HG02938 (cell line): ENCODE data around the gene PRSS12.
"Not testable (repeated sequence)": the region's sequence is repeated elsewhere in the genome, so short reads cannot be mapped to it uniquely, and the experiment has no call there.

Experiments
- ATAC-seq: cut with Tn5 transposase; IDR thresholded peaks from one replicate; pipeline ENCODE4 v1.9.1; 2021; ENCODE audit warnings: mild to moderate bottlenecking, moderate library complexity; ENCODE audit not compliant: unreplicated experiment

PRSS12 gene

GRCh38 chr4:118325431-118325830 lies 27.4 kb downstream of the PRSS12 start:
- no peak for ATAC-seq

GRCh38 chr4:118322831-118323502 lies 29.8 kb downstream of the PRSS12 start:
- ATAC-seq = no peak

- ATAC-seq = no peak
Observed at GRCh38 chr4:118318931-118319330, 33.9 kb downstream of the PRSS12 start.

- ATAC-seq = no peak
Observed at GRCh38 chr4:118317691-118318090, 35.1 kb downstream of the PRSS12 start.

GRCh38 chr4:118314221-118314620 lies 38.6 kb downstream of the PRSS12 start:
- ATAC-seq = no peak

- no peak for ATAC-seq
Observed at GRCh38 chr4:118313098-118313497, 39.7 kb downstream of the PRSS12 start.

GRCh38 chr4:118308306-118309030 lies 44.3 kb downstream of the PRSS12 start:
- ATAC-seq = no peak

GRCh38 chr4:118307643-118308042 lies 45.2 kb downstream of the PRSS12 start:
- no peak for ATAC-seq

GRCh38 chr4:118299619-118300018 lies 53.2 kb downstream of the PRSS12 start:
- not testable (repeated sequence) for ATAC-seq

GRCh38 chr4:118296729-118297128 lies 56.1 kb downstream of the PRSS12 start:
- ATAC-seq = no peak

- no peak for ATAC-seq
Observed at GRCh38 chr4:118290951-118291350, 61.9 kb downstream of the PRSS12 start.

- no peak for ATAC-seq
Observed at GRCh38 chr4:118289794-118290193, 63.0 kb downstream of the PRSS12 start.

GRCh38 chr4:118287711-118288451 lies 64.9 kb downstream of the PRSS12 start:
- no peak for ATAC-seq

GRCh38 chr4:118286685-118287084 lies 66.1 kb downstream of the PRSS12 start:
- no peak for ATAC-seq

GRCh38 chr4:118285931-118286330 lies 66.9 kb downstream of the PRSS12 start:
- no peak for ATAC-seq

GRCh38 chr4:118284169-118284568 lies 68.6 kb downstream of the PRSS12 start:
- ATAC-seq = peak; percentile 58

- ATAC-seq = no peak
Observed at GRCh38 chr4:118282692-118283091, 70.1 kb downstream of the PRSS12 start.

- no peak for ATAC-seq
Observed at GRCh38 chr4:118281611-118282442, 71.0 kb downstream of the PRSS12 start.

- no peak for ATAC-seq
Observed at GRCh38 chr4:118280501-118281218, 72.1 kb downstream of the PRSS12 start.

GRCh38 chr4:118279920-118280432 lies 72.8 kb downstream of the PRSS12 start:
- no peak for ATAC-seq
